ENCODE data around the gene ENTREP1. TPM values are rescaled to one million over a fixed set of nuclear protein-coding genes. Genes with fewer than 3 reads are reported as not detected.

The ENTREP1 gene
- total RNA-seq, 2 donors from 2014 or later, result 13.7 to 25.8 TPM

- Histone ChIP-seq H3K4me1 (ENCODE audit: control insufficient read depth, insufficient read depth, low read length) (peaks cover 3% of the 10 kb centered on the region), H3K9ac (ENCODE audit: extremely low read depth, low read length, poor library complexity, severe bottlenecking) (no peak overlapping the region), H3K27ac (ENCODE audit: low read depth, low read length) (no peak overlapping the region), H3K36me3 (ENCODE audit: control insufficient read depth, insufficient read depth, low read length) (no peaks in the 10 kb centered on the region), H3K27me3 (ENCODE audit: control insufficient read depth, insufficient read depth, low read length, poor library complexity, severe bottlenecking) (no peaks in the 10 kb centered on the region), H3K4me3 (ENCODE audit: low read length) (no peak overlapping the region), H3K9me3 (ENCODE audit: control insufficient read depth, low read length) (no peaks in the 10 kb centered on the region)
- Mint-ChIP-seq H3K36me3 (ENCODE audit: low read depth) (peaks cover 48% of the 10 kb centered on the region), H3K9me3 (no peaks in the 10 kb centered on the region), H3K4me3 (no peak overlapping the region), H3K27me3 (ENCODE audit: insufficient read depth) (no peaks in the 10 kb centered on the region), H3K4me1 (peaks cover 12% of the 10 kb centered on the region), H3K27ac (no peak overlapping the region)
- DNase-seq, result no peak
- TF ChIP-seq, protein P1, sequence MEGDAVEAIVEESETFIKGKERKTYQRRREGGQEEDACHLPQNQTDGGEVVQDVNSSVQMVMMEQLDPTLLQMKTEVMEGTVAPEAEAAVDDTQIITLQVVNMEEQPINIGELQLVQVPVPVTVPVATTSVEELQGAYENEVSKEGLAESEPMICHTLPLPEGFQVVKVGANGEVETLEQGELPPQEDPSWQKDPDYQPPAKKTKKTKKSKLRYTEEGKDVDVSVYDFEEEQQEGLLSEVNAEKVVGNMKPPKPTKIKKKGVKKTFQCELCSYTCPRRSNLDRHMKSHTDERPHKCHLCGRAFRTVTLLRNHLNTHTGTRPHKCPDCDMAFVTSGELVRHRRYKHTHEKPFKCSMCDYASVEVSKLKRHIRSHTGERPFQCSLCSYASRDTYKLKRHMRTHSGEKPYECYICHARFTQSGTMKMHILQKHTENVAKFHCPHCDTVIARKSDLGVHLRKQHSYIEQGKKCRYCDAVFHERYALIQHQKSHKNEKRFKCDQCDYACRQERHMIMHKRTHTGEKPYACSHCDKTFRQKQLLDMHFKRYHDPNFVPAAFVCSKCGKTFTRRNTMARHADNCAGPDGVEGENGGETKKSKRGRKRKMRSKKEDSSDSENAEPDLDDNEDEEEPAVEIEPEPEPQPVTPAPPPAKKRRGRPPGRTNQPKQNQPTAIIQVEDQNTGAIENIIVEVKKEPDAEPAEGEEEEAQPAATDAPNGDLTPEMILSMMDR (conservative IDR thresholded peaks at IDR 0.05), result no peak
- WGBS, 2 experiments (ENCODE audit: insufficient coverage in 1 of 2, insufficient read length in 1 of 2), result 83 to 88% methylated on average over 6 to 9 of the region's 9 CpGs
Observed at GRCh38 chr9:69379270-69379982, 54.4 kb downstream of the ENTREP1 start.

DNA sequence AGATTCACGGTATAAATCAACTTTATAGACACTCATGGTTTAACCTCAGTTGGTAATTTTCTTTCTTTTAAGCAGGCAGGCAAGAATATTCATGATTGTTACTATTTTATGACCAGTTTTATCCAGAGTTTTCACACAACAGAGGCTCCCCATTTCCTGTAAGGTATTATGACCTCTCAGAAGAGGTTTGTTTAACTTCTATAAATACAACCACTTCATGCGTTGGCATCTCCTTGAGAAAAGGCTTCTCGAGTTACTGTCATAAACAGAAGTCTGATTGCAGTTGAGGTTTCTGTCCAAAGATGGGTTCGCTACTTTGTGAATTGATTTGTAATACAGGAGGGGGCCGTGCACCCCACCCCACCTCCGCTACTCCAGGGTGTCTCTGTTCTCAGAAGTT, 55.3 kb downstream of the ENTREP1 start:
- Mint-ChIP-seq H3K4me3 (no peak overlapping the region), H3K27me3 (ENCODE audit: insufficient read depth) (no peaks in the 10 kb centered on the region), H3K9me3 (no peaks in the 10 kb centered on the region), H3K36me3 (ENCODE audit: low read depth) (peaks cover 51% of the 10 kb centered on the region), H3K4me1 (peaks cover 12% of the 10 kb centered on the region), H3K27ac (no peak overlapping the region)
- no peak overlapping the region for H3K27ac ChIP-seq (ENCODE audit: low read depth, low read length)
- H3K9me3 ChIP-seq (ENCODE audit: control insufficient read depth, low read length), result no peaks in the 10 kb centered on the region
- H3K4me1 ChIP-seq (ENCODE audit: control insufficient read depth, insufficient read depth, low read length), result peaks cover 3% of the 10 kb centered on the region
- H3K36me3 ChIP-seq (ENCODE audit: control insufficient read depth, insufficient read depth, low read length), result no peaks in the 10 kb centered on the region
- TF ChIP-seq, protein P1 (conservative IDR thresholded peaks at IDR 0.05), result no peak
- no peak for DNase-seq
- H3K4me3 ChIP-seq (ENCODE audit: low read length), result no peak overlapping the region
- H3K9ac ChIP-seq (ENCODE audit: extremely low read depth, low read length, poor library complexity, severe bottlenecking), result no peak overlapping the region
- no peaks in the 10 kb centered on the region for H3K27me3 ChIP-seq (ENCODE audit: control insufficient read depth, insufficient read depth, low read length, poor library complexity, severe bottlenecking)
- WGBS, 2 experiments (ENCODE audit: insufficient coverage in 1 of 2, insufficient read length in 1 of 2), result 96 to 100% methylated on average over 6 of the region's 6 CpGs

GRCh38 chr9:69380811-69381210, 55.8 kb downstream of the ENTREP1 start:
- Histone ChIP-seq H3K9me3 (ENCODE audit: control insufficient read depth, low read length) (no peaks in the 10 kb centered on the region), H3K27me3 (ENCODE audit: control insufficient read depth, insufficient read depth, low read length, poor library complexity, severe bottlenecking) (no peaks in the 10 kb centered on the region), H3K27ac (ENCODE audit: low read depth, low read length) (no peak overlapping the region), H3K4me1 (ENCODE audit: control insufficient read depth, insufficient read depth, low read length) (peaks cover 3% of the 10 kb centered on the region), H3K9ac (ENCODE audit: extremely low read depth, low read length, poor library complexity, severe bottlenecking) (no peak overlapping the region), H3K4me3 (ENCODE audit: low read length) (no peak overlapping the region), H3K36me3 (ENCODE audit: control insufficient read depth, insufficient read depth, low read length) (no peaks in the 10 kb centered on the region)
- 80 to 97% methylated on average over 1 to 3 of the region's 3 CpGs for WGBS, 2 experiments (ENCODE audit: insufficient coverage in 1 of 2, insufficient read length in 1 of 2)
- no peak for DNase-seq
- TF ChIP-seq, protein P1 (conservative IDR thresholded peaks at IDR 0.05), result no peak
- Mint-ChIP-seq H3K27ac (no peak overlapping the region), H3K27me3 (ENCODE audit: insufficient read depth) (no peaks in the 10 kb centered on the region), H3K9me3 (no peaks in the 10 kb centered on the region), H3K36me3 (ENCODE audit: low read depth) (peaks cover 54% of the 10 kb centered on the region), H3K4me1 (peaks cover 16% of the 10 kb centered on the region), H3K4me3 (no peak overlapping the region)

Measured in endodermal cell (in vitro differentiated cells).